ENCODE data around the gene EHMT1.
"Not testable (repeated sequence)": the region's sequence is repeated elsewhere in the genome, so short reads cannot be mapped to it uniquely, and the experiment has no call there.

DNA sequence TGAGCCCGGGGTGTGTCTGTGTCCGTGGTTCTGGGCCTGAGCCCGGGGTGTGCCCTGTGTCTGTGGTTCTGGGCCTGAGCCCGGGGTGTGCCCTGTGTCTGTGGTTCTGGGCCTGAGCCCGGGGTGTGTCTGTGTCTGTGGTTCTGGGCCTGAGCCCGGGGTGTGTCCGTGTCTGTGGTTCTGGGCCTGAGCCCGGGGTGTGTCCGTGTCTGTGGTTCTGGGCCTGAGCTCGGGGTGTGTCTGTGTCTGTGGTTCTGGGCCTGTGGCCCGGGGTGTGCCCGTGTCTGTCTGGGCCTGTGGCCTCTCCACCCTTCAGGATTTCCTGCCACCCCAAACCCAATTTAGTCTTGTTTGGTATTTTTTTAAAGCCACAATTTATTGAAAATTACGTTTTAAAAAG is 104.6 kb downstream of the EHMT1 start:
- TF ChIP-seq, protein P1, sequence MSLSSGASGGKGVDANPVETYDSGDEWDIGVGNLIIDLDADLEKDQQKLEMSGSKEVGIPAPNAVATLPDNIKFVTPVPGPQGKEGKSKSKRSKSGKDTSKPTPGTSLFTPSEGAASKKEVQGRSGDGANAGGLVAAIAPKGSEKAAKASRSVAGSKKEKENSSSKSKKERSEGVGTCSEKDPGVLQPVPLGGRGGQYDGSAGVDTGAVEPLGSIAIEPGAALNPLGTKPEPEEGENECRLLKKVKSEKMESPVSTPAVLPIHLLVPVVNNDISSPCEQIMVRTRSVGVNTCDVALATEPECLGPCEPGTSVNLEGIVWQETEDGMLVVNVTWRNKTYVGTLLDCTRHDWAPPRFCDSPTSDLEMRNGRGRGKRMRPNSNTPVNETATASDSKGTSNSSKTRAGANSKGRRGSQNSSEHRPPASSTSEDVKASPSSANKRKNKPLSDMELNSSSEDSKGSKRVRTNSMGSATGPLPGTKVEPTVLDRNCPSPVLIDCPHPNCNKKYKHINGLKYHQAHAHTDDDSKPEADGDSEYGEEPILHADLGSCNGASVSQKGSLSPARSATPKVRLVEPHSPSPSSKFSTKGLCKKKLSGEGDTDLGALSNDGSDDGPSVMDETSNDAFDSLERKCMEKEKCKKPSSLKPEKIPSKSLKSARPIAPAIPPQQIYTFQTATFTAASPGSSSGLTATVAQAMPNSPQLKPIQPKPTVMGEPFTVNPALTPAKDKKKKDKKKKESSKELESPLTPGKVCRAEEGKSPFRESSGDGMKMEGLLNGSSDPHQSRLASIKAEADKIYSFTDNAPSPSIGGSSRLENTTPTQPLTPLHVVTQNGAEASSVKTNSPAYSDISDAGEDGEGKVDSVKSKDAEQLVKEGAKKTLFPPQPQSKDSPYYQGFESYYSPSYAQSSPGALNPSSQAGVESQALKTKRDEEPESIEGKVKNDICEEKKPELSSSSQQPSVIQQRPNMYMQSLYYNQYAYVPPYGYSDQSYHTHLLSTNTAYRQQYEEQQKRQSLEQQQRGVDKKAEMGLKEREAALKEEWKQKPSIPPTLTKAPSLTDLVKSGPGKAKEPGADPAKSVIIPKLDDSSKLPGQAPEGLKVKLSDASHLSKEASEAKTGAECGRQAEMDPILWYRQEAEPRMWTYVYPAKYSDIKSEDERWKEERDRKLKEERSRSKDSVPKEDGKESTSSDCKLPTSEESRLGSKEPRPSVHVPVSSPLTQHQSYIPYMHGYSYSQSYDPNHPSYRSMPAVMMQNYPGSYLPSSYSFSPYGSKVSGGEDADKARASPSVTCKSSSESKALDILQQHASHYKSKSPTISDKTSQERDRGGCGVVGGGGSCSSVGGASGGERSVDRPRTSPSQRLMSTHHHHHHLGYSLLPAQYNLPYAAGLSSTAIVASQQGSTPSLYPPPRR (CRISPR knock-in tag; IDR thresholded peaks at IDR 0.05; ENCODE audit: borderline replicate concordance) = not testable (repeated sequence)
- TF ChIP-seq HDAC2 (IDR thresholded peaks at IDR 0.05); KLF10 (CRISPR knock-in tag; IDR thresholded peaks at IDR 0.05); ZBTB8A (IDR thresholded peaks at IDR 0.05; ENCODE audit: partially characterized antibody); POLR2AphosphoS5 (IDR thresholded peaks at IDR 0.05; ENCODE audit: control insufficient read depth, insufficient read depth, low read depth, low read length); CTBP1 (IDR thresholded peaks at IDR 0.05; ENCODE audit: borderline replicate concordance); ZNF311 (CRISPR knock-in tag; IDR thresholded peaks at IDR 0.05); SAFB2 (IDR thresholded peaks at IDR 0.05; ENCODE audit: borderline replicate concordance, low read depth, low read length, severe bottlenecking); HDGF (IDR thresholded peaks at IDR 0.05): not testable (repeated sequence)
- TF ChIP-seq, protein P2, sequence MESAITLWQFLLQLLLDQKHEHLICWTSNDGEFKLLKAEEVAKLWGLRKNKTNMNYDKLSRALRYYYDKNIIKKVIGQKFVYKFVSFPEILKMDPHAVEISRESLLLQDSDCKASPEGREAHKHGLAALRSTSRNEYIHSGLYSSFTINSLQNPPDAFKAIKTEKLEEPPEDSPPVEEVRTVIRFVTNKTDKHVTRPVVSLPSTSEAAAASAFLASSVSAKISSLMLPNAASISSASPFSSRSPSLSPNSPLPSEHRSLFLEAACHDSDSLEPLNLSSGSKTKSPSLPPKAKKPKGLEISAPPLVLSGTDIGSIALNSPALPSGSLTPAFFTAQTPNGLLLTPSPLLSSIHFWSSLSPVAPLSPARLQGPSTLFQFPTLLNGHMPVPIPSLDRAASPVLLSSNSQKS (CRISPR knock-in tag; IDR thresholded peaks at IDR 0.05) = not testable (repeated sequence)
- TF ChIP-seq, protein P3, sequence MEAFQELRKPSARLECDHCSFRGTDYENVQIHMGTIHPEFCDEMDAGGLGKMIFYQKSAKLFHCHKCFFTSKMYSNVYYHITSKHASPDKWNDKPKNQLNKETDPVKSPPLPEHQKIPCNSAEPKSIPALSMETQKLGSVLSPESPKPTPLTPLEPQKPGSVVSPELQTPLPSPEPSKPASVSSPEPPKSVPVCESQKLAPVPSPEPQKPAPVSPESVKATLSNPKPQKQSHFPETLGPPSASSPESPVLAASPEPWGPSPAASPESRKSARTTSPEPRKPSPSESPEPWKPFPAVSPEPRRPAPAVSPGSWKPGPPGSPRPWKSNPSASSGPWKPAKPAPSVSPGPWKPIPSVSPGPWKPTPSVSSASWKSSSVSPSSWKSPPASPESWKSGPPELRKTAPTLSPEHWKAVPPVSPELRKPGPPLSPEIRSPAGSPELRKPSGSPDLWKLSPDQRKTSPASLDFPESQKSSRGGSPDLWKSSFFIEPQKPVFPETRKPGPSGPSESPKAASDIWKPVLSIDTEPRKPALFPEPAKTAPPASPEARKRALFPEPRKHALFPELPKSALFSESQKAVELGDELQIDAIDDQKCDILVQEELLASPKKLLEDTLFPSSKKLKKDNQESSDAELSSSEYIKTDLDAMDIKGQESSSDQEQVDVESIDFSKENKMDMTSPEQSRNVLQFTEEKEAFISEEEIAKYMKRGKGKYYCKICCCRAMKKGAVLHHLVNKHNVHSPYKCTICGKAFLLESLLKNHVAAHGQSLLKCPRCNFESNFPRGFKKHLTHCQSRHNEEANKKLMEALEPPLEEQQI (IDR thresholded peaks at IDR 0.05) = not testable (repeated sequence)
- TF ChIP-seq, protein P4, sequence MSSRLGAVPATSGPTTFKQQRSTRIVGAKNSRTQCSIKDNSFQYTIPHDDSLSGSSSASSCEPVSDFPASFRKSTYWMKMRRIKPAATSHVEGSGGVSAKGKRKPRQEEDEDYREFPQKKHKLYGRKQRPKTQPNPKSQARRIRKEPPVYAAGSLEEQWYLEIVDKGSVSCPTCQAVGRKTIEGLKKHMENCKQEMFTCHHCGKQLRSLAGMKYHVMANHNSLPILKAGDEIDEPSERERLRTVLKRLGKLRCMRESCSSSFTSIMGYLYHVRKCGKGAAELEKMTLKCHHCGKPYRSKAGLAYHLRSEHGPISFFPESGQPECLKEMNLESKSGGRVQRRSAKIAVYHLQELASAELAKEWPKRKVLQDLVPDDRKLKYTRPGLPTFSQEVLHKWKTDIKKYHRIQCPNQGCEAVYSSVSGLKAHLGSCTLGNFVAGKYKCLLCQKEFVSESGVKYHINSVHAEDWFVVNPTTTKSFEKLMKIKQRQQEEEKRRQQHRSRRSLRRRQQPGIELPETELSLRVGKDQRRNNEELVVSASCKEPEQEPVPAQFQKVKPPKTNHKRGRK (tag; IDR thresholded peaks at IDR 0.05) = not testable (repeated sequence)
